K562 (cell line): Measurements from ENCODE around the gene FSD1L. TPM values are rescaled to one million over a fixed set of nuclear protein-coding genes. Genes with fewer than 3 reads are reported as not detected.

Source experiments
- ATF1 ChIP-seq, 2 experiments: fragments of 450-650 bp in 1 of 2; IDR thresholded peaks; 2 replicates each; pipeline ENCODE4 v1.6.1; 2016; ENCODE audit warnings: missing compliant biosample characterization in 1 of 2, missing genetic modification characterization in 1 of 2
- BHLHE40 ChIP-seq: IDR thresholded peaks from 2 replicates; pipeline ENCODE4 v1.6.1; 2011; ENCODE audit warnings: low read length, improper control_type of control experiment
- CREB1 ChIP-seq, 2 experiments: sonication (generic) in 1 of 2; formaldehyde crosslinking in 1 of 2; IDR thresholded peaks; 2 replicates each; pipeline versions ENCODE4 v1.6.1 to v1.8.0; 2012 to 2022; ENCODE audit warnings: inconsistent platforms in 1 of 2, mild to moderate bottlenecking in 1 of 2, missing genetic modification reagents in 1 of 2, moderate library complexity in 1 of 2
- EGR1 ChIP-seq: fragments of 450-650 bp; conservative IDR thresholded peaks from 2 replicates; pipeline ENCODE4 v1.6.1; 2017; ENCODE audit warnings: mild to moderate bottlenecking
- FOXA1 ChIP-seq: fragments of 450-650 bp; IDR thresholded peaks from 2 replicates; pipeline ENCODE4 v1.6.1; 2016; ENCODE audit warnings: mild to moderate bottlenecking, borderline replicate concordance
- GABPB1 ChIP-seq: sonication (generic); formaldehyde crosslinking; IDR thresholded peaks from 2 replicates; pipeline ENCODE4 v1.8.0; 2022; ENCODE audit warnings: mild to moderate bottlenecking, missing genetic modification reagents
- HDAC1 ChIP-seq, 2 experiments: fragments of 450-650 bp; IDR thresholded peaks; 2 replicates each; pipeline ENCODE4 v1.6.1; 2016 to 2017; ENCODE audit warnings: inconsistent platforms in 1 of 2, mild to moderate bottlenecking in 1 of 2, moderate library complexity in 1 of 2
- HLTF ChIP-seq: fragments of 450-650 bp; IDR thresholded peaks from 2 replicates; pipeline ENCODE4 v1.6.1; 2016
- MIER1 ChIP-seq: fragments of 450-650 bp; IDR thresholded peaks from 2 replicates; pipeline ENCODE4 v1.6.1; 2016; ENCODE audit warnings: antibody characterized with exemption, mild to moderate bottlenecking, low read depth
- NRF1 ChIP-seq, 2 experiments: fragments of 450-650 bp; IDR thresholded peaks in 1 of 2; conservative IDR thresholded peaks in 1 of 2; 2 replicates each; pipeline ENCODE4 v1.6.1; 2014; ENCODE audit warnings: mild to moderate bottlenecking in 2 of 2
- PML ChIP-seq: IDR thresholded peaks from 2 replicates; pipeline ENCODE4 v1.6.1; 2012; ENCODE audit warnings: low read length, inconsistent platforms
- RNF2 ChIP-seq: sonication (generic); IDR thresholded peaks from 2 replicates; pipeline ENCODE4 v1.6.1; 2016
- SUPT5H ChIP-seq: fragments of 450-650 bp; IDR thresholded peaks from 2 replicates; pipeline ENCODE4 v1.6.1; 2016
- TARDBP ChIP-seq: fragments of 450-650 bp; IDR thresholded peaks from 2 replicates; pipeline ENCODE4 v1.6.1; 2016
- TCF7 ChIP-seq: sonication (generic); IDR thresholded peaks from 2 replicates; pipeline ENCODE4 v1.6.1; 2016; ENCODE audit warnings: antibody characterized with exemption, borderline replicate concordance
- TEAD2 ChIP-seq: fragments of 450-650 bp; IDR thresholded peaks from 2 replicates; pipeline ENCODE4 v1.6.1; 2016; ENCODE audit warnings: missing genetic modification characterization, control low read depth, missing compliant biosample characterization
- TRIM24 ChIP-seq, 2 experiments: fragments of 450-650 bp; IDR thresholded peaks; 2 replicates each; pipeline ENCODE4 v1.6.1; 2016
- XRCC5 ChIP-seq: fragments of 200-400 bp; formaldehyde crosslinking; IDR thresholded peaks from 2 replicates; pipeline ENCODE4 v1.6.1; 2017; ENCODE audit warnings: low read depth, mild to moderate bottlenecking, low read length
- ZSCAN29 ChIP-seq: fragments of 450-650 bp; IDR thresholded peaks from 2 replicates; pipeline ENCODE4 v1.6.1; 2017
- polyA plus RNA-seq, 8 experiments: library from polyadenylated mRNA; depleted of rRNA in 4 of 8; stranded (reverse) in 5 of 8; unstranded in 3 of 8; fragments of >200 nt; fragmentation: Nextera tagmentation in 2 of 8; fragmentation: Illumina TruSeq in 1 of 8; extraction: Ambion mirVana in 2 of 8; extraction: Trizol in 1 of 8; gene quantifications; 2 replicates each; pipeline versions ENCODE4 v1.2.1 to v1.2.3, GENCODE V29; 2011 to 2014; ENCODE audit warnings: inconsistent platforms in 1 of 8, missing spikeins in 1 of 8
- total RNA-seq, 7 experiments: library from RNA; depleted of rRNA in 6 of 7; stranded (reverse); fragments of >200 nt in 6 of 7; fragmentation: Illumina TruSeq in 2 of 7; extraction: Trizol in 2 of 7; gene quantifications; 2 replicates each; pipeline versions ENCODE4 v1.2.1 to v1.2.3, GENCODE V29; 2011 to 2021; ENCODE audit warnings: low replicate concordance in 1 of 7
- TF ChIP-seq, protein P1 (sequence below): fragments of 250-450 bp; sonication (Bioruptor Pico); IDR thresholded peaks from 2 replicates; pipeline ENCODE4 v1.4.0; 2020; ENCODE audit warnings: borderline replicate concordance
- TF ChIP-seq, protein P2 (sequence below): fragments of 200-800 bp; sonication (Bioruptor generic); IDR thresholded peaks from 2 replicates; pipeline ENCODE4 v1.6.1; 2017; ENCODE audit warnings: missing genetic modification characterization, missing compliant biosample characterization
- TF ChIP-seq, protein P3 (sequence below), 2 experiments: fragments of 450-650 bp; conservative IDR thresholded peaks; 2 replicates each; pipeline ENCODE4 v1.6.1; 2017; ENCODE audit warnings: mild to moderate bottlenecking in 2 of 2, moderate library complexity in 2 of 2
- TF ChIP-seq, protein P4 (sequence below): sonication (generic); formaldehyde crosslinking; IDR thresholded peaks from 2 replicates; pipeline ENCODE4 v1.9.0; 2022; ENCODE audit warnings: mild to moderate bottlenecking, missing genetic modification reagents

Gene FSD1L
- total and polyA plus RNA-seq, 9 of the 15 experiments (the other 6 are each of a cell fraction or from before 2014, with no cell fraction given) = 0.95 to 4.2 (median 2.1) TPM

DNA sequence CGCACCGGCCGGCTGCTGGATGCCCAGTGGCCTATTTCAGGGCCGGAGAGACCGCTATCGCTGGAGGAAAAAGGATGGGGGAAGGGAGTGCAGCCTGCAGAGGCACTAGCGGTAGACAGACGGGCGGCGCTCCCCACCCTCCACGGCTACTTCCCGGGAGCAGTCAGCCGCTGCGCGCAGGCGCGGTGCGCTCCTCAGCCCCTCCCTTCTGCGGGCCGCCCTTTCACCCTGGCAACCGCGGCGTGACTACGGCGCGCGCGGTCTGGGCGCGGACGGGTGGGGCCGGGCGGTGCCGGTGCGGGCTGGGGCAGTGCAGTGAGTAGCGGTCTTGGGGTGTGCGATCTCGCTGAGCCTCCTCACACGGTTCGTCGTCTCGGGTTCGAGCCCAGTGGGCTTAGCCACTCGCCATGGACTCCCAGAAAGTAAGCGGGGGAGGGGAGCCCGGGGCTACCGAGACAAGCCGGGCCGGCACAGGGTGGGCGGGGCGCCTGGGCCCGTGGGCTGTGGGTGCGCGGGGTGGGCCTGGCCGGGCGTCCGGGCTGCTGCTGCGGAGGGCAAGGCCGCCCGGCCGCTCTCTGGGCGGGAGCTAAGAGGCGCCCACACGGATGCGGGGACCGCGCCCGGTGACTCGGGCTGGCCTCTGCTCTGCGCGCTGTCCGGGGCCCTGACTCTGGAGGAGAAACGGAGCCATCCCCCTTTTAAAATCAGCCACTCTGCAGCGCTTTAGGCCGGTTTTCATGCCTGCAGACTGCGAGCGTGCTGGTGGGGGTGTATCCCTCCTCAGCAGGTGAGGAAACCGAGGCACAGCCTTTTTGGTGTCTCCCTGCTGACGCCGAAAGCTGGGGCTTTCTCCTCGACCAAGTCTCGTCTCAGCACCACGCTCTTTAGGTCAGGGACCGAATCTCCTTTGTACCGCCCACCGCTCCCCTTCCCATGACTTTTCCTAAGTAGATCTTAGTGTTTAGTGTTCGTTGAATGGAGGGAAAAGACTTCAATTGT lies at the start of gene FSD1L (continued):
- TF ChIP-seq, protein P1, sequence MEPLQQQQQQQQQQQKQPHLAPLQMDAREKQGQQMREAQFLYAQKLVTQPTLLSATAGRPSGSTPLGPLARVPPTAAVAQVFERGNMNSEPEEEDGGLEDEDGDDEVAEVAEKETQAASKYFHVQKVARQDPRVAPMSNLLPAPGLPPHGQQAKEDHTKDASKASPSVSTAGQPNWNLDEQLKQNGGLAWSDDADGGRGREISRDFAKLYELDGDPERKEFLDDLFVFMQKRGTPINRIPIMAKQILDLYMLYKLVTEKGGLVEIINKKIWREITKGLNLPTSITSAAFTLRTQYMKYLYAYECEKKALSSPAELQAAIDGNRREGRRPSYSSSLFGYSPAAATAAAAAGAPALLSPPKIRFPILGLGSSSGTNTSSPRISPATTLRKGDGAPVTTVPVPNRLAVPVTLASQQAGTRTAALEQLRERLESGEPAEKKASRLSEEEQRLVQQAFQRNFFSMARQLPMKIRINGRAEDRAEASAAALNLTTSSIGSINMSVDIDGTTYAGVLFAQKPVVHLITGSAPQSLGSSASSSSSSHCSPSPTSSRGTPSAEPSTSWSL = no peak
- TF ChIP-seq XRCC5 (0 out of 2 replicates have a peak, but pooled peaks have one; percentile 12), FOXA1 (no peak), PML (0 out of 2 replicates have a peak, but pooled peaks have one; percentile 28), HLTF (no peak), NRF1 (conservative IDR thresholded peaks at IDR 0.05 in 1 of 2, IDR thresholded peaks at IDR 0.05 in 1 of 2) (peak; percentile 95 to 96), BHLHE40 (peak; percentile 74), RNF2 (peak; percentile 49; the same call in 1 of the 2 replicates), CREB1 (IDR thresholded peaks at IDR 0.05) (no peak), CREB1 (CRISPR knock-in tag; IDR thresholded peaks at IDR 0.05) (0 out of 2 replicates have a peak, but pooled peaks have one; percentile 14), ATF1 (CRISPR knock-in tag; IDR thresholded peaks at IDR 0.05) (no peak), ATF1 (tag; IDR thresholded peaks at IDR 0.05) (peak; percentile 50), MIER1 (no peak), SUPT5H (peak; percentile 49; the same call in 1 of the 2 replicates), ZSCAN29 (no peak), GABPB1 (peak; percentile 82), TCF7 (0 out of 2 replicates have a peak, but pooled peaks have one; percentile 53), TEAD2 (tag) (no peak), TARDBP (0 out of 2 replicates have a peak, but pooled peaks have one; percentile 25), EGR1 (0 out of 2 replicates have a peak, but pooled peaks have one; percentile 3), TRIM24 (IDR thresholded peaks at IDR 0.05) (no peak; a peak in 2 of 4 replicates), HDAC1 (IDR thresholded peaks at IDR 0.05) (peak in 1 of 2 experiments; percentile 80; a peak in 1 of 4 replicates)
- TF ChIP-seq, protein P2, sequence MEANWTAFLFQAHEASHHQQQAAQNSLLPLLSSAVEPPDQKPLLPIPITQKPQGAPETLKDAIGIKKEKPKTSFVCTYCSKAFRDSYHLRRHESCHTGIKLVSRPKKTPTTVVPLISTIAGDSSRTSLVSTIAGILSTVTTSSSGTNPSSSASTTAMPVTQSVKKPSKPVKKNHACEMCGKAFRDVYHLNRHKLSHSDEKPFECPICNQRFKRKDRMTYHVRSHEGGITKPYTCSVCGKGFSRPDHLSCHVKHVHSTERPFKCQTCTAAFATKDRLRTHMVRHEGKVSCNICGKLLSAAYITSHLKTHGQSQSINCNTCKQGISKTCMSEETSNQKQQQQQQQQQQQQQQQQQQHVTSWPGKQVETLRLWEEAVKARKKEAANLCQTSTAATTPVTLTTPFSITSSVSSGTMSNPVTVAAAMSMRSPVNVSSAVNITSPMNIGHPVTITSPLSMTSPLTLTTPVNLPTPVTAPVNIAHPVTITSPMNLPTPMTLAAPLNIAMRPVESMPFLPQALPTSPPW (CRISPR knock-in tag) = peak; percentile 97
- TF ChIP-seq, protein P3, sequence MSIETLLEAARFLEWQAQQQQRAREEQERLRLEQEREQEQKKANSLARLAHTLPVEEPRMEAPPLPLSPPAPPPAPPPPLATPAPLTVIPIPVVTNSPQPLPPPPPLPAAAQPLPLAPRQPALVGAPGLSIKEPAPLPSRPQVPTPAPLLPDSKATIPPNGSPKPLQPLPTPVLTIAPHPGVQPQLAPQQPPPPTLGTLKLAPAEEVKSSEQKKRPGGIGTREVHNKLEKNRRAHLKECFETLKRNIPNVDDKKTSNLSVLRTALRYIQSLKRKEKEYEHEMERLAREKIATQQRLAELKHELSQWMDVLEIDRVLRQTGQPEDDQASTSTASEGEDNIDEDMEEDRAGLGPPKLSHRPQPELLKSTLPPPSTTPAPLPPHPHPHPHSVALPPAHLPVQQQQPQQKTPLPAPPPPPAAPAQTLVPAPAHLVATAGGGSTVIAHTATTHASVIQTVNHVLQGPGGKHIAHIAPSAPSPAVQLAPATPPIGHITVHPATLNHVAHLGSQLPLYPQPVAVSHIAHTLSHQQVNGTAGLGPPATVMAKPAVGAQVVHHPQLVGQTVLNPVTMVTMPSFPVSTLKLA (conservative IDR thresholded peaks at IDR 0.05) = peak in 1 of 2 experiments; percentile 81; a peak in 3 of 4 replicates
- TF ChIP-seq, protein P4, sequence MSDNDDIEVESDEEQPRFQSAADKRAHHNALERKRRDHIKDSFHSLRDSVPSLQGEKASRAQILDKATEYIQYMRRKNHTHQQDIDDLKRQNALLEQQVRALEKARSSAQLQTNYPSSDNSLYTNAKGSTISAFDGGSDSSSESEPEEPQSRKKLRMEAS (CRISPR knock-in tag) = 0 out of 2 replicates have a peak, but pooled peaks have one; percentile 12
